ENCODE results near the gene SDF4. TPM values are rescaled to one million over a fixed set of nuclear protein-coding genes. Genes with fewer than 3 reads are reported as not detected.

SDF4 gene
- total RNA-seq, 8 experiments from 2014 or later = 53.9 to 202 (median 76.8) TPM

GRCh38 chr1:1238702-1239178 lies 6.9 kb upstream of the SDF4 start:
- in situ Hi-C loops (cut with MboI; ENCODE audit: low pct_unique_long_range_greater_than_20kb in 2 of 9, low sequenced_read_pairs in 9 of 9, unreplicated experiment in 9 of 9) = no loop called here
- Histone ChIP-seq H3K27ac (no peak overlapping the region), H3K4me3 (no peak overlapping the region), H3K4me1 (replicated peaks in 1 of 2) (peaks cover 47 to 49% of the 10 kb centered on the region in 2 donors)
- ATAC-seq (replicated peaks in 6 of 8) = no peak
- 87 to 93% methylated on average over 3 to 6 of the region's 19 CpGs; no CpG with 5 or more reads in 8 of the 10 experiments for WGBS, 10 experiments

GRCh38 chr1:1237874-1238701 lies 6.3 kb upstream of the SDF4 start:
- 50 to 100% (median 91%) methylated on average over 1 to 12 of the region's 48 CpGs; no CpG with 5 or more reads in 5 of the 10 experiments for WGBS, 10 experiments
- no peak overlapping the region for H3K27ac ChIP-seq
- peak in 4 of 8 experiments; percentile 2 to 11 (median 2) for ATAC-seq (replicated peaks in 6 of 8)
- peaks cover 49% of the 10 kb centered on the region in 2 donors for H3K4me1 ChIP-seq (replicated peaks in 1 of 2)
- in situ Hi-C loops (cut with MboI; ENCODE audit: low pct_unique_long_range_greater_than_20kb in 2 of 9, low sequenced_read_pairs in 9 of 9, unreplicated experiment in 9 of 9) = no loop called here
- no peak overlapping the region for H3K4me3 ChIP-seq

- Histone ChIP-seq H3K27ac (no peak overlapping the region), H3K4me3 (no peak overlapping the region), H3K4me1 (replicated peaks in 1 of 2) (peaks cover 56 to 57% of the 10 kb centered on the region in 2 donors)
- peak; percentile 1 to 32 (median 8) for ATAC-seq (replicated peaks in 6 of 8)
- WGBS, 10 experiments = 20 to 89% (median 33%) methylated on average over 1 to 8 of the region's 34 CpGs; no CpG with 5 or more reads in 7 of the 10 experiments
- in situ Hi-C loops (cut with MboI; ENCODE audit: low pct_unique_long_range_greater_than_20kb in 2 of 9, low sequenced_read_pairs in 9 of 9, unreplicated experiment in 9 of 9) = no loop called here
Observed at GRCh38 chr1:1236945-1237873, 5.4 kb upstream of the SDF4 start.

GRCh38 chr1:1236176-1236763 lies 4.5 kb upstream of the SDF4 start:
- WGBS, 10 experiments = 84 to 100% methylated on average over 1 to 4 of the region's 22 CpGs; no CpG with 5 or more reads in 8 of the 10 experiments
- no peak for ATAC-seq (replicated peaks in 6 of 8)
- Histone ChIP-seq H3K4me1 (replicated peaks in 1 of 2) (peaks cover 56 to 57% of the 10 kb centered on the region in 2 donors), H3K27ac (no peak overlapping the region), H3K4me3 (no peak overlapping the region)
- in situ Hi-C loops (cut with MboI; ENCODE audit: low pct_unique_long_range_greater_than_20kb in 2 of 9, low sequenced_read_pairs in 9 of 9, unreplicated experiment in 9 of 9) = no loop called here

- no peak overlapping the region for H3K4me3 ChIP-seq
- in situ Hi-C loops (cut with MboI; ENCODE audit: low pct_unique_long_range_greater_than_20kb in 2 of 9, low sequenced_read_pairs in 9 of 9, unreplicated experiment in 9 of 9) = no loop called here
- peaks cover 57 to 58% of the 10 kb centered on the region in 2 donors for H3K4me1 ChIP-seq (replicated peaks in 1 of 2)
- H3K27ac ChIP-seq = no peak overlapping the region
- ATAC-seq (replicated peaks in 6 of 8) = no peak
- WGBS, 10 experiments = 60 to 100% (median 91%) methylated on average over 2 to 14 of the region's 27 CpGs; no CpG with 5 or more reads in 4 of the 10 experiments
Observed at GRCh38 chr1:1235016-1235744, 3.4 kb upstream of the SDF4 start.

GRCh38 chr1:1234180-1234808 lies 2.5 kb upstream of the SDF4 start:
- WGBS, 10 experiments = 84 to 100% (median 92%) methylated on average over 1 to 20 of the region's 28 CpGs; no CpG with 5 or more reads in 4 of the 10 experiments
- no peak overlapping the region for H3K27ac ChIP-seq
- H3K4me1 ChIP-seq (replicated peaks in 1 of 2) = peaks cover 51 to 52% of the 10 kb centered on the region in 2 donors
- no peak for ATAC-seq (replicated peaks in 6 of 8)
- H3K4me3 ChIP-seq = no peak overlapping the region
- in situ Hi-C loops (cut with MboI; ENCODE audit: low pct_unique_long_range_greater_than_20kb in 2 of 9, low sequenced_read_pairs in 9 of 9, unreplicated experiment in 9 of 9) = no loop called here

- H3K4me1 ChIP-seq (replicated peaks in 1 of 2) = peaks cover 45 to 48% of the 10 kb centered on the region in 2 donors
- peak overlapping the region in 1 of 5 donors; percentile 45 for H3K4me3 ChIP-seq
- in situ Hi-C loops (cut with MboI; ENCODE audit: low pct_unique_long_range_greater_than_20kb in 2 of 9, low sequenced_read_pairs in 9 of 9, unreplicated experiment in 9 of 9) = no loop called here
- WGBS, 10 experiments = 52 to 100% (median 83%) methylated on average over 2 to 15 of the region's 15 CpGs; no CpG with 5 or more reads in 3 of the 10 experiments
- no peak for ATAC-seq (replicated peaks in 6 of 8)
- no peak overlapping the region for H3K27ac ChIP-seq
Observed at GRCh38 chr1:1233567-1233892, 1.7 kb upstream of the SDF4 start.

GRCh38 chr1:1232796-1233566 lies 1.2 kb upstream of the SDF4 start:
- Histone ChIP-seq H3K4me1 (replicated peaks in 1 of 2) (peaks cover 40 to 42% of the 10 kb centered on the region in 2 donors), H3K27ac (peak overlapping the region; percentile 86 to 94), H3K4me3 (peak overlapping the region; percentile 36 to 98 (median 41))
- 95 to 97% (median 95%) methylated on average over 6 to 54 of the region's 98 CpGs; no CpG with 5 or more reads in 5 of the 10 experiments for WGBS, 10 experiments
- in situ Hi-C loops (cut with MboI; ENCODE audit: low pct_unique_long_range_greater_than_20kb in 2 of 9, low sequenced_read_pairs in 9 of 9, unreplicated experiment in 9 of 9) = no loop called here
- ATAC-seq (replicated peaks in 6 of 8) = no peak

GRCh38 chr1:1232208-1232795 lies 501 bp upstream of the SDF4 start, which contains the start of gene B3GALT6:
Gene B3GALT6, plus strand, starts transcription at chr1:1232237. Its CDS starts 42 bp downstream, at chr1:1232279.
- Histone ChIP-seq H3K27ac (peak within 1 kb of the TSS; percentile 92 to 98), H3K4me3 (peak within 1 kb of the TSS; percentile 70 to 98 (median 93)), H3K4me1 (replicated peaks in 1 of 2) (peaks cover 34 to 35% of the 10 kb centered on the region in 2 donors)
- peak in 3 of 8 experiments; percentile 4 to 70 (median 5) for ATAC-seq (replicated peaks in 6 of 8)
- in situ Hi-C loops (cut with MboI; ENCODE audit: low pct_unique_long_range_greater_than_20kb in 2 of 9, low sequenced_read_pairs in 9 of 9, unreplicated experiment in 9 of 9) = no loop called here
- 35 to 40% methylated on average over 4 to 6 of the region's 100 CpGs; no CpG with 5 or more reads in 8 of the 10 experiments for WGBS, 10 experiments

GRCh38 chr1:1230656-1231399 lies 973 bp downstream of the SDF4 start:
- whole genome bisulfite sequencing, 10 experiments = 2 to 80% (median 14%) methylated on average over 1 to 24 of the region's 24 CpGs
- H3K4me3 ChIP-seq = peak overlapping the region; percentile 70 to 98 (median 93)
- H3K4me1 ChIP-seq (replicated peaks in 1 of 2) = peaks cover 26 to 29% of the 10 kb centered on the region in 2 donors
- ATAC-seq (replicated peaks in 6 of 8) = peak in 3 of 8 experiments; percentile 17 to 40 (median 32)
- peak overlapping the region; percentile 92 to 98 for H3K27ac ChIP-seq
- in situ Hi-C loops (cut with MboI; ENCODE audit: low pct_unique_long_range_greater_than_20kb in 2 of 9, low sequenced_read_pairs in 9 of 9, unreplicated experiment in 9 of 9) = no loop called here

Data from motor neuron (in vitro differentiated cells).